GM19240 (cell line): ENCODE data around the gene FMNL2.
A peak's percentile ranks its signal among the peaks of the same experiment; 100 is the strongest.

ENCODE experiments used
- DNase-seq: peaks from one replicate; pipeline ENCODE4 v3.0.0; 2011; ENCODE audit warnings: low spot score; ENCODE audit not compliant: insufficient read length

The FMNL2 gene

GRCh38 chr2:152402780-152403759 is 68.1 kb downstream of the FMNL2 start:
- no peak for DNase-seq

- no peak for DNase-seq
These were observed 70.5 kb downstream of the FMNL2 start for GRCh38 chr2:152405206-152406118.

GRCh38 chr2:152406119-152406835 is 71.3 kb downstream of the FMNL2 start:
- no peak for DNase-seq

- no peak for DNase-seq
These were observed 71.8 kb downstream of the FMNL2 start for GRCh38 chr2:152406836-152407161.

GRCh38 chr2:152407204-152407721 is 72.3 kb downstream of the FMNL2 start:
- DNase-seq: peak; percentile 42

GRCh38 chr2:152407806-152408205 is 72.8 kb downstream of the FMNL2 start:
- no peak for DNase-seq

- no peak for DNase-seq
These were observed 73.3 kb downstream of the FMNL2 start for GRCh38 chr2:152408254-152408653.

GRCh38 chr2:152409386-152410164 is 74.6 kb downstream of the FMNL2 start:
- DNase-seq: no peak

- DNase-seq: no peak
These were observed 75.2 kb downstream of the FMNL2 start for GRCh38 chr2:152410165-152410597.

GRCh38 chr2:152411154-152411553 is 76.2 kb downstream of the FMNL2 start:
- no peak for DNase-seq

- DNase-seq: no peak
These were observed 78.5 kb downstream of the FMNL2 start for GRCh38 chr2:152413228-152414030.

- DNase-seq: no peak
These were observed 80.3 kb downstream of the FMNL2 start for GRCh38 chr2:152415231-152415642.

GRCh38 chr2:152415796-152416195 is 80.8 kb downstream of the FMNL2 start:
- DNase-seq: no peak

- DNase-seq: no peak
These were observed 83.7 kb downstream of the FMNL2 start for GRCh38 chr2:152418688-152419087.

- no peak for DNase-seq
These were observed 85.0 kb downstream of the FMNL2 start for GRCh38 chr2:152419944-152420343.

- no peak for DNase-seq
These were observed 85.4 kb downstream of the FMNL2 start for GRCh38 chr2:152420363-152420762.

GRCh38 chr2:152420936-152421335 is 86.0 kb downstream of the FMNL2 start:
- no peak for DNase-seq

- no peak for DNase-seq
These were observed 86.8 kb downstream of the FMNL2 start for GRCh38 chr2:152421521-152422370.

GRCh38 chr2:152423684-152424083 is 88.7 kb downstream of the FMNL2 start:
- no peak for DNase-seq
